HG02759 (cell line): Measurements from ENCODE around the gene RALY.
"Not testable (repeated sequence)": the region's sequence is repeated elsewhere in the genome, so short reads cannot be mapped to it uniquely, and the experiment has no call there.

Experiments
- ATAC-seq: cut with Tn5 transposase; IDR thresholded peaks from one replicate; pipeline ENCODE4 v1.9.1; 2021; ENCODE audit warnings: mild to moderate bottlenecking, moderate library complexity; ENCODE audit not compliant: unreplicated experiment

The RALY gene

GRCh38 chr20:34014878-34015277, 21.2 kb downstream of the RALY start:
- no peak for ATAC-seq

DNA sequence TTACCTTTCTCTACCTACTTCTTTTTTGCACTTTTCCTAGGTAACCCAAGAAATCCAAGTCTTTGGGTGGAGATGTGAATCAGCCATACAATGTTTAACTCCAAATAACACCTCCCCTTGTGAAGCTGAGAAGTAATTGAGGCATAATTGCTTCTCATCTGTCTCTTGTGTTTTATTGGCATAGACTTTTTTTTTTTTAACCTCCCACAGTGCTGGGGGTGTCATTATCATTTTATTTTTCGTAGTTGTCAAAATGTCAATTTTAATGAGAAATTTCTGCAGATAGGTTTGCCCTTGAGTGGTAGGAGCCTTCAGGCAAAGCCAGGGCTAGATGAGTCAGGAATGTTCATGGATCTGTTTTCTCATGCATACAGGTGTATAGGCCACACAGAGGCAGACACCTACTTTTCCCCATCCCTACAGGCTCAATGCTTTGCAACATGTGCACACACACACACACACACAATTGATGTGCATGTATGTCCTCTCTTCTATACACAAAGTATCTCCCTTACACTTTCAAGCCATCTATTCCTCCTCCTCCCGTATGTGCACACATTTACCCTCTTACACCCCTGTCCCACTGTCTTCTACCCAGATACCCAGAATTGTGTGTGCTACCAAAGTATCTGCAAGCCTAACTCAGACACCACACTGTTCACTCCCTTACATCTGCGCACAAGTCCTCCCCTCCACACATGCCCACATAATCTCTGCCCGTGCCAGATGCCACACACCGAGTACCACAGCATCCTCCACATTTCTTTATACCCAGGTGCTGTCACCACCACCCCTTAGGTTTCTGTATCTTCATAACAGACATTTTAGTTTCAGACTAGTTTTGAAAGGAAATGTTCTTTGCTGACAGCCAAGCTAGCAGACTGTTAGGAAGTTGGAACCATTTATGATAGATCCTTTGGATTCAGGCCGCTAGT, 22.0 kb downstream of the RALY start:
- ATAC-seq = no peak

DNA sequence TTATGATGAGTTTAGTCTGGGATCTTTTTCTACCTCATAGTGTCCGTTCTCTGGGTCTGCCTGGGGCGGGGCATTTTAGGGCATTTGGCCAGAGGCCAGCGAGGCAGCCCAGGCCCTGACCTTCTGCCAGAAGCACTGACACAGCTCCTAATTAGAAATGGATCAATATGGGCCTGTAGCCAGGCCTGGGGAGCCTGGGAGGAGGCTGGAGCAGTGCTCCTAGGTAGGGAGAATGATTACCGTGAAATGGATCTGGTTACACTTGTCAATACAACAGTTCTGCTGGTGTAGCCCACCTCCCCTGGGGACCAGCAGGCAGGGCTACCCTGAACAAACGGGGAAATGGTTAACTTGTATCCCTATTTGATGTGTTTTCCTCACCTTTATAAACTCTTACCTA, 23.0 kb downstream of the RALY start:
- no peak for ATAC-seq

GRCh38 chr20:34017610-34018009, 23.9 kb downstream of the RALY start:
- ATAC-seq = no peak

DNA sequence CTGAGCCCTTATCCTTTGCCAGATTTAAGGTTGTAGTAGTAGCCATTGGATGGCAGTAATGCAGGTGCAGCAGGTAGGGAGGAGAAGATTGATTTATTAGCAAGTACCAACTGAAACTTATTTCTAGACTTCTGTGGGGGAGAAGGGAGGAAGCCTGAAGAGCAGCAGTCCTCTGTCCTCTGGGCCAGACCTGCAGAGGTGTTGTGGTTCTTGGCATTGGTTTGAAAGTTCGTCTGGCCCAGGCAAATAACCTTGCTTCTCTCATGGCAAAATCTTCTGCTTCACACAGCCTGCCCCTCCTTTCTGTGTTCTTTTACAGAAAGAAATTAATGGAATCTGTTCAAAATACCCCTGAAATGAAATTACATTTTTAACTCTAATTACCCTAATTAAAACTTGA, 24.5 kb downstream of the RALY start:
- no peak for ATAC-seq

GRCh38 chr20:34022151-34022838, 28.6 kb downstream of the RALY start:
- ATAC-seq = peak; percentile 56

GRCh38 chr20:34022839-34023234, 29.1 kb downstream of the RALY start:
- peak; percentile 8 for ATAC-seq

GRCh38 chr20:34023937-34024722, 30.4 kb downstream of the RALY start:
- ATAC-seq = no peak

GRCh38 chr20:34024723-34025351, 31.1 kb downstream of the RALY start:
- ATAC-seq = no peak

- not testable (repeated sequence) for ATAC-seq
Measured at GRCh38 chr20:34028013-34028412, 34.3 kb downstream of the RALY start.

- no peak for ATAC-seq
Measured at GRCh38 chr20:34029415-34029814, 35.7 kb downstream of the RALY start.

DNA sequence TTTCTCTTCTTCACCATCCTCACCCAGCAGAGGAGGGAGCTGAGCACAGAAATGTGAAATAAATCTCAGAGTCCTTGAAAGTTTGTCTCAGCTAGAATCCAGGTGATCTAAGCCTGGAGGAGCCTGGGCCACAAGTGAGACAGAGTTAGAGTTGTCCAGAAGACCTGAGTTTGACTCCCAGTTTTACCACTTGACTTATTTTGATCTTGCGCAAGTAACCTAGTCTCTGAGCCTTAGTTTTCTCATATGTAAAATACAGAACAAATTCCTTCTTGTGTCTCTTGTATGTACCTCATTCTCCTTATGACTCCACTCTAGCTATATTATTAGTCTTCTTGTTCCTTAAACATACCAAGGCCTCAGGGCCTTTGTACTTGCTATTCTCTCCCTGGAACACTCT, 36.7 kb downstream of the RALY start:
- ATAC-seq = no peak

DNA sequence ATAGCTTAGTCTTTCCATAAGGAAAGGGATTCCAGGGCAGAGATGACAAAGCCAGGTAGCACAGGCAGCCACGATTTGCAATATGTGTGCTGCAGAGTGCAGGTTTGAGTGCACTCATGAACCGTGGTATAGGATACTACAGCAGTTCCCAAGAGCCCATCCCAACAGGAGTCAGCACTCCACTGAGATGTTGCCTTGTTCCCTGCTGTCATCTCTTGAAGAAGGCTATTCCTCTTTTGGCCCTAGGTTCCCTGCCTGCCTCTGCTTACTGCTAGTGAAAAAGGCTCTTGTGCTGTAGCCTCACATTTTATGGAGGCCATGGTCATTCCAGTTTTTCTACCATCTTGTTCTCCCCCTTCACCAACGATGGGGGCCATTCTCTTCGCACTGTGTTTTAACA, 40.2 kb downstream of the RALY start:
- ATAC-seq = no peak

- ATAC-seq = no peak
Measured at GRCh38 chr20:34037121-34037520, 43.4 kb downstream of the RALY start.

GRCh38 chr20:34037767-34038166, 44.1 kb downstream of the RALY start:
- no peak for ATAC-seq

GRCh38 chr20:34040300-34040995, 46.7 kb downstream of the RALY start:
- ATAC-seq = no peak

- no peak for ATAC-seq
Measured at GRCh38 chr20:34041226-34041625, 47.5 kb downstream of the RALY start.

DNA sequence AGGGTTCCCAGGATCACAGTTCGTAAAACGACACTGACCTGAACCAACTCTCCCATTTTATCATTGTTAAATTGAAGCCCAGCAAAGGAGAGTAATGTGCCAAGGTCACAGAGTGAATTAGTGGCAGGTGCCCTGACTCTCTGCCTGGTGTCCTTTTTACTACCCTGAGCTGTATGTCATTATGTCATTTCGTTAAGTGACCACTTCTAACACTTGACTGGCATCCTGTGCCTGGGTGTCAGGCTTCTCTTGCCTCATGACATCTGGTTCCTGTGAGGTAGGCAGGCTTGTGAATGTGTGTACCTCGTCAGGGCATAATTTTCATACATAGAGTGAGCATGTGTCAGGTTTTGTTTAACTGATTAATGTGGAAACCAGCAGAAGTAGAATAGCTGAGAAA, 48.6 kb downstream of the RALY start:
- no peak for ATAC-seq

DNA sequence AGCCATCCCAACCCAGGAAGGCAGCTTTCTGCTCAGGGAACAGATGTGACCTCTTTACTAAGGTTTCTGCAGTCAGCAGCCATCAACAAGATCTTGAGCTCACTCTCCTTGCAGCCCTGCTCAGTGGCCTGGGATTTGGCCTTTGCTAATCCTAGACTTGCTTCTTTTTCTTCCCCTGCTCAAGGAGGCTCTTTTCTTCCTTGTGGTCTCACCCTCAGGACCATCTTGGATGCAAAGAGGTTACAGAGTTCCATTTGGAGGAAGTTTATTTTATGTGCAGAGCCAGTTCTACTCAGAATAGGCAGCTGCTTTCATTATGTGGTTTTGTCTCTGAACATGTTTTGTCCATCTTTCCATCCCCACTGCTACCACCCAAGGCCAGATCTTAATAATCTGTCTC, 49.3 kb downstream of the RALY start:
- no peak for ATAC-seq

DNA sequence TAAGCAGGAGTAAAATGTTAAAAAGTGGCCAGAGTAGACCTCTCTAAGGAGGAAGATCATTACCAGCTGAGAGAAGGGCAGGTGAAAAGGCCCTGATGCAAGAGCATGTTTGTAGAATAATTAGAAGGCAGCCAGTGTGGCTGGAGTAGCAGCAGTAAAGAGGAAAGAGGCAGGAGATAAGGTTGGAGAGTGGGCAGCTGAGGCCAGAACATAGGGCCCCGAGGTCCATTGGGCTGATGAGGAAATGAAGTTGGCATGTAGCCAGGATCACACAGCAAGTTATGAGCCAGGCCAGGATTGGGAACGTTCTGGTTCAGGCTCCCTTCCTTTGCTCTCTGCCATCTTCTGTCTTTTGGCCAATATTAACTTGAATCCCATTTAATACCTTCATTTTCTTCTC, 51.6 kb downstream of the RALY start:
- no peak for ATAC-seq
